ENCODE measurements around the gene CRP. TPM values are rescaled to one million over a fixed set of nuclear protein-coding genes. Genes with fewer than 3 reads are reported as not detected.

The CRP gene
- total RNA-seq, 1 experiment from 2014 or later, result 0.90 TPM

DNA sequence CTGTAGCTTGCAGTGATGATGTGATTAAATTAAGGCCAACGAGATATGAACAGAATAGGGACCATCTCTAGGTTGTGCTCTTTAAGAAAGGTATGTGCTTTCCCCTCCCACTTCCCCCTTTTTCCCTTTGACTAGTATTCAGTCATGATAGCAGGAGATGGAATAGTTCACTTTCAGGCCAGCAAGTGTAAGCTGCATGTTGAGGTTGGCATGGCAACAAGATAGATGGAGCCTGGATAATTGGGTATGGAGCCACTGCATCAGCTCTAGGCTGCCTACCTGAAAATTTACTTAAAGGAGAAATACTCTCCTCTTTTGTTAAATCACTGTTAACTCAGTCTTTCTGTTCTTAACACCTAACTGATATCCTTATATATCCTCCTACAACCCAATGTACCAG lies 1.5 kb upstream of the CRP start:
- ChIA-PET CTCF (no interaction called here), POLR2A (no interaction called here)
- Histone ChIP-seq H3K9me3 (ENCODE audit: control insufficient read depth, insufficient read depth, low read depth, low read length) (no peaks in the 10 kb centered on the region), H3K4me1 (ENCODE audit: control insufficient read depth, insufficient read depth, low read length) (no peaks in the 10 kb centered on the region), H3K27ac (ENCODE audit: low read length) (no peak overlapping the region), H3K4me3 (ENCODE audit: low read depth in 2 of 2, low read length in 2 of 2) (no peak overlapping the region), H3K27me3 (ENCODE audit: control insufficient read depth, insufficient read depth, low read length) (no peaks in the 10 kb centered on the region), H3K36me3 (ENCODE audit: control insufficient read depth, insufficient read depth, low read length) (no peaks in the 10 kb centered on the region)
- in situ Hi-C loops (cut with HindIII; ENCODE audit: low pct_unique_long_range_greater_than_20kb, low sequenced_read_pairs) (no loop called here), intact Hi-C loops (cut with micrococcal nuclease; ENCODE audit: unreplicated experiment) (no loop called here)
- TF ChIP-seq POLR2AphosphoS5 (IDR thresholded peaks at IDR 0.05; ENCODE audit: low read depth, low read length) (no peak), SIN3A (IDR thresholded peaks at IDR 0.05; ENCODE audit: borderline replicate concordance, insufficient read depth, low read depth, low read length) (no peak), TCF7L2 (IDR thresholded peaks at IDR 0.05; ENCODE audit: low read depth, low read length) (no peak)
- DNase-seq (ENCODE audit: low read depth, low spot score) (no peak), ATAC-seq (no peak)
- no TSS peak for BruUV-seq (replicated peaks)

DNA sequence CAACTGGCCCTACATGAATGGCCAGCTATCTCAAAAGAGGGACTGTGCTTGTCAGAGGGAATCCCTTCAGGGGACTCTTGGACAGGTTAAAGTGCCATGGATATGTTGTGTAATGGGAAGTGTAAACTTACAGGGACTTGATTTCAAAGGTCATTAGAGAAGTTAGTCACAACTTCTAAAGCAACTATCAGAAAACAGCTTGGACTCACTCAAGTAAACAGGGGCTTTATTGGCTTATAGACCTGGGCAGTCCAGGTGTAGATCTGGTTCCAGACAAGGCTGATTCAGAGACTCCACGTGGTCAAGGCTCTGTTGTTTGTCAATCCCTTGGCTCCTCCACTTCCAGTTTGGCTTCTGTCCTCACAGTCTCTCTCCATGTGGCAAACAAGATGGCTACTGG lies 2.3 kb downstream of the CRP start:
- DNase-seq (ENCODE audit: low read depth, low spot score) (no peak), ATAC-seq (no peak)
- H3K36me3 ChIP-seq (ENCODE audit: control insufficient read depth, insufficient read depth, low read length), result no peaks in the 10 kb centered on the region
- H3K27me3 ChIP-seq (ENCODE audit: control insufficient read depth, insufficient read depth, low read length), result no peaks in the 10 kb centered on the region
- in situ Hi-C loops (cut with HindIII; ENCODE audit: low pct_unique_long_range_greater_than_20kb, low sequenced_read_pairs) (no loop called here), intact Hi-C loops (cut with micrococcal nuclease; ENCODE audit: unreplicated experiment) (no loop called here)
- TF ChIP-seq SIN3A (IDR thresholded peaks at IDR 0.05; ENCODE audit: borderline replicate concordance, insufficient read depth, low read depth, low read length), result no peak
- TF ChIP-seq TCF7L2 (IDR thresholded peaks at IDR 0.05; ENCODE audit: low read depth, low read length), result no peak
- TF ChIP-seq, protein P1, sequence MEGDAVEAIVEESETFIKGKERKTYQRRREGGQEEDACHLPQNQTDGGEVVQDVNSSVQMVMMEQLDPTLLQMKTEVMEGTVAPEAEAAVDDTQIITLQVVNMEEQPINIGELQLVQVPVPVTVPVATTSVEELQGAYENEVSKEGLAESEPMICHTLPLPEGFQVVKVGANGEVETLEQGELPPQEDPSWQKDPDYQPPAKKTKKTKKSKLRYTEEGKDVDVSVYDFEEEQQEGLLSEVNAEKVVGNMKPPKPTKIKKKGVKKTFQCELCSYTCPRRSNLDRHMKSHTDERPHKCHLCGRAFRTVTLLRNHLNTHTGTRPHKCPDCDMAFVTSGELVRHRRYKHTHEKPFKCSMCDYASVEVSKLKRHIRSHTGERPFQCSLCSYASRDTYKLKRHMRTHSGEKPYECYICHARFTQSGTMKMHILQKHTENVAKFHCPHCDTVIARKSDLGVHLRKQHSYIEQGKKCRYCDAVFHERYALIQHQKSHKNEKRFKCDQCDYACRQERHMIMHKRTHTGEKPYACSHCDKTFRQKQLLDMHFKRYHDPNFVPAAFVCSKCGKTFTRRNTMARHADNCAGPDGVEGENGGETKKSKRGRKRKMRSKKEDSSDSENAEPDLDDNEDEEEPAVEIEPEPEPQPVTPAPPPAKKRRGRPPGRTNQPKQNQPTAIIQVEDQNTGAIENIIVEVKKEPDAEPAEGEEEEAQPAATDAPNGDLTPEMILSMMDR (IDR thresholded peaks at IDR 0.05), result no peak
- TF ChIP-seq POLR2AphosphoS5 (IDR thresholded peaks at IDR 0.05; ENCODE audit: low read depth, low read length), result no peak
- TF ChIP-seq REST (IDR thresholded peaks at IDR 0.05; ENCODE audit: insufficient read depth in 1 of 2, low read depth in 2 of 2, low read length in 1 of 2), result no peak
- H3K27ac ChIP-seq (ENCODE audit: low read length), result no peak overlapping the region
- CTCF ChIA-PET, result no interaction called here
- H3K4me1 ChIP-seq (ENCODE audit: control insufficient read depth, insufficient read depth, low read length), result no peaks in the 10 kb centered on the region
- POLR2A ChIA-PET, result no interaction called here
- H3K9me3 ChIP-seq (ENCODE audit: control insufficient read depth, insufficient read depth, low read depth, low read length), result no peaks in the 10 kb centered on the region
- no peak overlapping the region for H3K4me3 ChIP-seq (ENCODE audit: low read depth in 2 of 2, low read length in 2 of 2)
- BruUV-seq (replicated peaks), result no TSS peak

GRCh38 chr1:159707472-159708260 lies 6.7 kb downstream of the CRP start:
- in situ Hi-C loops (cut with HindIII; ENCODE audit: low pct_unique_long_range_greater_than_20kb, low sequenced_read_pairs) (no loop called here), intact Hi-C loops (cut with micrococcal nuclease; ENCODE audit: unreplicated experiment) (no loop called here)
- DNase-seq (ENCODE audit: low read depth, low spot score) (no peak), ATAC-seq (no peak)
- Histone ChIP-seq H3K4me3 (ENCODE audit: low read depth in 2 of 2, low read length in 2 of 2) (no peak overlapping the region), H3K36me3 (ENCODE audit: control insufficient read depth, insufficient read depth, low read length) (no peaks in the 10 kb centered on the region), H3K4me1 (ENCODE audit: control insufficient read depth, insufficient read depth, low read length) (no peaks in the 10 kb centered on the region), H3K27ac (ENCODE audit: low read length) (no peak overlapping the region), H3K27me3 (ENCODE audit: control insufficient read depth, insufficient read depth, low read length) (no peaks in the 10 kb centered on the region), H3K9me3 (ENCODE audit: control insufficient read depth, insufficient read depth, low read depth, low read length) (no peaks in the 10 kb centered on the region)
- POLR2A ChIA-PET, result no interaction called here
- CTCF ChIA-PET, result no interaction called here
- BruUV-seq (replicated peaks), result no TSS peak
- TF ChIP-seq SIN3A (IDR thresholded peaks at IDR 0.05; ENCODE audit: borderline replicate concordance, insufficient read depth, low read depth, low read length), result no peak
- TF ChIP-seq REST (IDR thresholded peaks at IDR 0.05; ENCODE audit: insufficient read depth in 1 of 2, low read depth in 2 of 2, low read length in 1 of 2), result no peak
- TF ChIP-seq, protein P1 (IDR thresholded peaks at IDR 0.05), result no peak

All from Panc1 (cell line).